ENCODE results near the gene NEBL.

The NEBL gene

GRCh38 chr10:20863008-20863407 is 34.1 kb downstream of the NEBL start:
- no peak for DNase-seq (ENCODE audit: low read depth)

GRCh38 chr10:20858292-20859124 is 38.6 kb downstream of the NEBL start:
- no peak for DNase-seq (ENCODE audit: low read depth)

- DNase-seq (ENCODE audit: low read depth) = no peak
These were observed 40.6 kb downstream of the NEBL start for GRCh38 chr10:20856484-20856883.

GRCh38 chr10:20855398-20856038 is 41.6 kb downstream of the NEBL start:
- DNase-seq (ENCODE audit: low read depth) = no peak

GRCh38 chr10:20853276-20853675 is 43.8 kb downstream of the NEBL start:
- no peak for DNase-seq (ENCODE audit: low read depth)

DNA sequence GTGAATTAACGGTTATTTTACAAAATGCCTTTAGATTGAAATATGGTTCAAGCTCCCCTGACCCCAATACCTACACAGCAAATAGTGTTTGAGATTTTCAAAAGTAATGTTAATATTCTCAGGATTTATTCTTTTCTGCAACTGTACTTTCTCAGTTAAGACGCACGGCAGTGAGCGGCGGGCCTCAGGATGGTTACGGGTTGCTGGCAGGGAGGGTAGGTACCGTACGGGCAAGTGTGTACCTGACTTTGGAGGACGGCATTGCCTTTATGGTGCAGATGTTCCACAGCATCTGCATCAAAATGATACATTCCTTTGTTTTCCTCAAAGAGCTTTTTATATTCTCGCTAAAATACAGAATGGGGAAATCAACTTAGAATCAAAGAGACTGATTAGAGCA is 44.8 kb downstream of the NEBL start:
- no peak for DNase-seq (ENCODE audit: low read depth)

- no peak for DNase-seq (ENCODE audit: low read depth)
These were observed 49.6 kb downstream of the NEBL start for GRCh38 chr10:20847512-20847911.

DNA sequence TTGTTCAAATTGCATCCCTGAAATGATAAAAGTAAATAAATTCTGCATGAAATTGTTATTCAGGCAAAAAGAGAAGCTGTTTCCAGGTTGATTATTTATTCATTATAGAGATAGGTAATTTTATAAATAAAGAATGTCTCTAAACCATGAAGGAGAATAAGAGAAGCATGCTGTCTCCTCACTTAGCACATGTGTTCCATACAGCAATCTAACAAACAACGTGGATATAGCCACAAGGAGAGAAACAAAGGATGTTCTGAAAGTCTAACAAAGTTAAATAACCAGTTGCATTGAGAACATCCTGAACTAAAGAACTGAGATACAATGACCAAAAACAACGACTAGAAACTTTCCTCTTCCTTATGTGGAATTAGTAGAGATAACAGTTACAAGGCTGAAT is 50.8 kb downstream of the NEBL start:
- no peak for DNase-seq (ENCODE audit: low read depth)

GRCh38 chr10:20841419-20841818 is 55.7 kb downstream of the NEBL start:
- no peak for DNase-seq (ENCODE audit: low read depth)

DNA sequence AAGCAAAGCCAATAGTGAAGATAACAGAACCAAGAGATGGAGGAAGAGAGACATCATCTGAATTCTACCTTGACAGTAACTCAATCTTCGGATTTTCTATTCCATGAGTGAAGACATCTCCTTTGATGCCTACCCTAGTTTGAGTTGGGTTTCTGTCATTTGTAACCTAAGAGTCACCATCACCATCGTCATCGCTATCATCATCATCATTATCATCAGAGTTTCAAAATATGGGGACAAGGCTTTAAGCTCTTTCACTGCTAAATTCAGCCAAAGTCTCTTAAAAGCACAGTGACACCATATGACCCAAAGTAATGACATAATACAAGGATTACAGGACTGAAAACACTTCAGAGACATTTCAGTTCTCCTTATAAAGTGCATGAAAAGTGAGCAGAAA is 57.2 kb downstream of the NEBL start:
- DNase-seq (ENCODE audit: low read depth) = no peak

- no peak for DNase-seq (ENCODE audit: low read depth)
These were observed 58.0 kb downstream of the NEBL start for GRCh38 chr10:20839141-20839540.

DNA sequence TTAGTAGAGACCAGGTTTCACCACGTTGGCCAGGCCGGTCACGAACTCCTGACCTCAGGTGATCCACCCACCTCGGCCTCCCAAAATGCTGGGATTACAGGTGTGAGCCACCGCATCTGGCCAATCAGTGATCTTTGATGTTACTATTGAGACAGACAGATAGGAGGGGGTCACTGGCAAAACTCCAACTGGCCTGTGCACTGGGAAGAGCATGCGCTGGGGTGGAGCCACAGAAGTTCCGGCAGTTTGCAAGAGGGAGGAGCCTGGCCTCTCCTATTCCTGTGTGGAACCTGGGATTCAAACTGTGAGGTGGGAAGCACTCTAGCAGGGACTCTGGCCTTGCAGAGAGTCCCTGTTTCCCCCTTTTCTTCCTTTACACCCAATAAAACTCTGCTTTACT is 60.7 kb downstream of the NEBL start:
- no peak for DNase-seq (ENCODE audit: low read depth)

GRCh38 chr10:20835335-20835734 is 61.8 kb downstream of the NEBL start:
- no peak for DNase-seq (ENCODE audit: low read depth)

GRCh38 chr10:20834825-20835224 is 62.3 kb downstream of the NEBL start:
- DNase-seq (ENCODE audit: low read depth) = no peak

DNA sequence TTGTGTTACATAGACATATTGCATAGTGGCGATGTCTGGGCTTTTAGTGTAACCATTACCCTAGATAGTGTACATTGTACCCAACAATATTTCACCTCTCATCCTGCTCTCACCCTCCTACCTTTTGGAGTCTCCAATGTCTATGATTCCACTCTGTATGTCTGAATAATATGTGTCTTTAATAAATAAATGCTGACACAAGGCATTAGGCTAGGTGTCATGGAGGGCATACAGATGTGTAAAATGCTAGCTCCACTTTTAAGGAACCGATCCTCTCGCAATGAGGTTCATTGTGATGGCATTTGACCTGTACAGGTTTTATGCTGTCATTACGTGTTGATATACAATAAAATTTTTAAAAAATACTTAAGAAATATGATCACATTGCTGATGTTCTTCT is 74.3 kb downstream of the NEBL start:
- DNase-seq (ENCODE audit: low read depth) = no peak

- no peak for DNase-seq (ENCODE audit: low read depth)
These were observed 79.5 kb downstream of the NEBL start for GRCh38 chr10:20817646-20818045.

DNA sequence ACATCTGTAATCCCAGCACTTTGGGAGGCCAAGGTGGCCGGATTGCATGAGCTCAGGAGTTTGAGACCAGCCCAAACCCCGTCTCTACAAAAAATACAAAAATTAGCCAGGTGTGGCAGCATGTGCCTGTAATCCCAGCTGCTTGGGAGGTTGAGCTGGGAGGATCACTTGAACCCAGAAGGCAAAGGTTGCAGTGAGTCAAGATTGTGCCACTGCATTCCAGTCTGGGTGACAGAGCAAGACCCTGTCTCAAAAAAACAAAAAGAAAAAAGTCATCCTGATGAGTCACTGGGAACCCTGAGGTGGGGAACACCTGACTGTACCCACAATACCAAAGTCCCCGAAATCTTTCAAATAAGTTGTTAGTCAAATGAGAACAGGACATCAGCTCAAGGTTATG is 80.0 kb downstream of the NEBL start:
- DNase-seq (ENCODE audit: low read depth) = no peak

GRCh38 chr10:20814116-20814515 is 83.0 kb downstream of the NEBL start:
- DNase-seq (ENCODE audit: low read depth) = no peak

GRCh38 chr10:20811131-20811530 is 86.0 kb downstream of the NEBL start:
- no peak for DNase-seq (ENCODE audit: low read depth)

DNA sequence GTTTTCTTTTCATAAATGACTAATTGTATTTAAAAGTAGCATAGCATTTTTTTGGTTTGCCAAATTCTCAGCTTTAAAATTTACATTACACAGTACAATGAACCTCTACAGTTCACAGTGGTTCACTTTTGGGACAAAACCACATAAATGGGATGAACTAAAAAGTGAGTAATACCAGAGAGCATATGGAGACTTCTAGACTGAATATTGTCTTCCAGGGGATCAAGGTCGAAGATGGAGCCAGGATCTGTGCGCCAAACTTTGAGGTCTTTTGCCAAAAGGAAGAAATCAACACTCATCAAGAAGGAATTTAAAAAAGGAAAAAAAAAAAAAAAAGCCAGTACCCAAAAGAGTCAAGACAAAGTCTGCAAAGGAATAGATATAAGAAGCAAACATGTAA is 87.5 kb downstream of the NEBL start:
- DNase-seq (ENCODE audit: low read depth) = no peak

GRCh38 chr10:20806487-20806886 is 90.6 kb downstream of the NEBL start:
- DNase-seq (ENCODE audit: low read depth) = no peak

GRCh38 chr10:20797290-20797689 is 99.8 kb downstream of the NEBL start:
- DNase-seq (ENCODE audit: low read depth) = no peak

GRCh38 chr10:20795391-20795790 is 101.7 kb downstream of the NEBL start:
- DNase-seq (ENCODE audit: low read depth) = no peak

GRCh38 chr10:20785174-20785573 is 111.9 kb downstream of the NEBL start:
- no peak for DNase-seq (ENCODE audit: low read depth)
